IMR-90 (cell line): ENCODE measurements around the gene RIPPLY1.

ENCODE experiments used
- CTCF ChIP-seq: conservative IDR thresholded peaks from 2 replicates; pipeline ENCODE4 v1.5.1; 2012; ENCODE audit warnings: mild to moderate bottlenecking, low read depth, low read length, improper control_type of control experiment
- POLR2A ChIP-seq: IDR thresholded peaks from 2 replicates; pipeline ENCODE4 v1.6.1; 2012; ENCODE audit warnings: mild to moderate bottlenecking, low read depth, low read length

- no peak for TF ChIP-seq CTCF
- TF ChIP-seq POLR2A = no peak
These were observed 5.9 kb downstream of the RIPPLY1 start for GRCh38 chrX:106897259-106897658.
